LNCAP (cell line): ENCODE measurements around the gene L1CAM.

Experiments used
- TF ChIP-seq, protein P1 (sequence below): fragments of 450-650 bp; IDR thresholded peaks from 2 replicates; pipeline ENCODE4 v1.5.1; 2017; ENCODE audit warnings: mild to moderate bottlenecking

Gene L1CAM

DNA sequence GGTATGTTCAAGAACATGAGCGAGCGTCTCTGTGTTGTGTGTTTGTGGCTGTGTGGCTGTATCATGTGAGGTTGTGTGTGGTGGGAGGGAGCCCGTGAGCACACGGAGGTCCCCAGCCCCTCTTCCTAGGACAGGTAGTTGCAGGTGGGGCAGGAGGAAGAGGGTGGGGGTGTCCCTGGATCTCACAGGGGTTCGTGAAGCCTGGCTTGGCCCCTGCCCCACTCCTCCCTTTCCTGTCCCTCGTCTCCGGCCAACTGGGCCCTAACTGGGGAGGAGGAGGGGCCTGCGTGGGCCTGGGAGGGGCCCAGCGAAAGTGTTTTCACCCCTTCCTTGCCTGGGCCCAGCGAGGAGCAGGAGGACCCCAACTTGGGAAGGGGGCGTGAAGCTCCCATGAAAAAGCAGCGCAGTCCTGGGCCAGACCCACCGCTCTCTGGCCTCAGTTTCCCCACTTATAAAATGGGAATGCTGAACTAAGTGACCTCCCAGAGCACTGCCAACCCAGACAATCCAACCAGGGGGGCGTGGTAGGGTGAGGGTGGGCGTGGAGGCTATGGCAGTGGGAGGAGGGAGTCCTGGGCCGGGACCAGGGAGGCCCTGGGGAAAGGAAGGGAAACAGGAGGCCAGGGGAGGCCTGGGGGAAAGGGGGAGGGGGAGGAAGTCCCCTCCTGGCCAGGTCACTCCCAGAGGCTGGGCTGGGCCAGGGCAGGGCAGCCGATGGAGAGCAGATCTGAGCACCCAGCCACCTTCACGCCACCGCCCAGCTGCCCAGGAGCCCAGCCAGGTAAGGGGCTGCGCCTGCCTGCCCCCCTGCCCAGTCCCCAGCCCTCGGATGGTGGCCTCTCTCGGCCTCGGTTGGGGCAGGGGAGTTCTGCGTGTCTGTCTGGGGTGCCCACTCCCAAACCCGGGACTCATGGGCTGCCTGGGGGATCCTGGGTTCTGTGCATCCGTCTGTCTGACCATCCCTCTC lies 18.3 kb upstream of the L1CAM start, which contains the start of gene AVPR2:
TSS of gene AVPR2 (plus strand) at position 683 of the 967 bp plus-strand sequence. CDS start 473 bp downstream, outside the sequence.
- TF ChIP-seq, protein P1, sequence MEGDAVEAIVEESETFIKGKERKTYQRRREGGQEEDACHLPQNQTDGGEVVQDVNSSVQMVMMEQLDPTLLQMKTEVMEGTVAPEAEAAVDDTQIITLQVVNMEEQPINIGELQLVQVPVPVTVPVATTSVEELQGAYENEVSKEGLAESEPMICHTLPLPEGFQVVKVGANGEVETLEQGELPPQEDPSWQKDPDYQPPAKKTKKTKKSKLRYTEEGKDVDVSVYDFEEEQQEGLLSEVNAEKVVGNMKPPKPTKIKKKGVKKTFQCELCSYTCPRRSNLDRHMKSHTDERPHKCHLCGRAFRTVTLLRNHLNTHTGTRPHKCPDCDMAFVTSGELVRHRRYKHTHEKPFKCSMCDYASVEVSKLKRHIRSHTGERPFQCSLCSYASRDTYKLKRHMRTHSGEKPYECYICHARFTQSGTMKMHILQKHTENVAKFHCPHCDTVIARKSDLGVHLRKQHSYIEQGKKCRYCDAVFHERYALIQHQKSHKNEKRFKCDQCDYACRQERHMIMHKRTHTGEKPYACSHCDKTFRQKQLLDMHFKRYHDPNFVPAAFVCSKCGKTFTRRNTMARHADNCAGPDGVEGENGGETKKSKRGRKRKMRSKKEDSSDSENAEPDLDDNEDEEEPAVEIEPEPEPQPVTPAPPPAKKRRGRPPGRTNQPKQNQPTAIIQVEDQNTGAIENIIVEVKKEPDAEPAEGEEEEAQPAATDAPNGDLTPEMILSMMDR = no peak

DNA sequence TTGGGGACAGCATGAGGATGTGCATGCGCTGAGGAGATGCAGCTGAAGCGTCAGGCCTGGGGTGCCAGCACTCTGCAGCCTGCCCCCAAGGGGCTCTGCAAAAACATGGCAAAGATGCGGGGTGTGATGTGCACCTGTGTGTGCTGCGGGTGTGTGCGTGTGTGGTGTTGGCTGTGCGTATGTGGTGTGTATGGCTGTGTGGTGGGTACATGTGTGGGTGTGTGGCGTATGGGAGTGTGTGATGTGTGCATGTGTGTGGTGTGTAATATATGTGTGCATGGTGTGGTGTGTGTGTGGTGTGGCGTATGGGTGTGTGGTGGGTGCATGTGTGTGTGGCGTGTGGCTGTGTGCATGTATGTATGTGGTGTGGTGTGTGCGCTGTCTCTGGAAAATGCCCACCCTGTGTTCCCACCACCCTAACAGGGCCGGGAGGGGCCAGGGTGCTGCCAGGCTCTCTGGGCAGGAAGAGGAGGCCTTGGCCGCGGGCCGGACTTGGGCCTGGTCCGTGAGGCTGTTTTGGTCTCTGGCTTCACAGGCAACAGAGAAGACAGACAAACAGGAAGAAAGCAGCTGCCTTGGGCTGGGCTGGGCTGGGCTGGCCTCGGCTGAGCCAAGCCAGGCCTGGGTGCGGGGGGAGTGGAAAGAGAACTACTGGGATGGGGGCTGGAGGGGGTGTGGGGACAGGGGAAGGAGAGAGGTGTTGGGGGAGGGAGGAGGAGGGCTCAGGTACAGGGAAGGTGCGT lies 17.4 kb upstream of the L1CAM start:
- TF ChIP-seq, protein P1 = no peak

DNA sequence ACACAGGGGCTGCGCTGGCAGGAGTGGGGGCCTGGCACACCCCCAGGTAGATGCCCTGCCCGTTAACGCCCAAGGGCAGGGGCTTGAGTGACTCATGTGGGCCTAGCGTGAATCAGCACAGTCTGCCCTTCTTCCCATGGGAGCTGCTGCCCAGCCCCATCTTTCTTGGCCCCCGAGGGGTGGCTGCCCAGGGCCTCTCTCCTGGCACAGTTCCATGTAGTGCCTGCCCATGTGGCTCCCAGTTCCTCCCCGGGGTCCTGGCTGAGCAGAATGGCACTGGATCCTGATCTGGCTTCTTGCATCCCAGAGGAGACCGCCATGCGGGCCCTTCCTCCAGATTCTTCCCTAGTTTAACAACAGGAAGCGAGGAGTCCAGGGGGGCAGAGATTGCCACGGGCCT lies 16.4 kb upstream of the L1CAM start:
- TF ChIP-seq, protein P1 = no peak

DNA sequence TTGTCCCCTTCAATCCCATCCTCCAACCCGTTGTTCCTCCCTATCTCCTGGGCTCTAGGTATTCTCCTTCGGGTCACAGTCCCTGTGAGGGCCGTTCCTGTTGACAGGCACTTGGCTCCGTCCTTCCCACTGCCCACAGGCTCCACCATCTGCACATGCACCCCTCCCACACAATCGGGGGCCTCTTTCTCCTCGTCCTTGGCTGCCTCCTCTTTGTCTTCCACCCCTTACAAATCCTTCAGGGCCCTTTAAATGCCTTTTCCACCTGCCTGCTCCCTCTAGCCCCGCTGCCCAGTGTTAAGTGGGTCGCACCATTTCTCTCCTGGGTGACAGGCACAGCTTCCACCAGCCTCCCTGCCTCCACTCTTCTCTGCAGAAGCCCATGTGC lies 15.8 kb upstream of the L1CAM start:
- TF ChIP-seq, protein P1 = no peak

DNA sequence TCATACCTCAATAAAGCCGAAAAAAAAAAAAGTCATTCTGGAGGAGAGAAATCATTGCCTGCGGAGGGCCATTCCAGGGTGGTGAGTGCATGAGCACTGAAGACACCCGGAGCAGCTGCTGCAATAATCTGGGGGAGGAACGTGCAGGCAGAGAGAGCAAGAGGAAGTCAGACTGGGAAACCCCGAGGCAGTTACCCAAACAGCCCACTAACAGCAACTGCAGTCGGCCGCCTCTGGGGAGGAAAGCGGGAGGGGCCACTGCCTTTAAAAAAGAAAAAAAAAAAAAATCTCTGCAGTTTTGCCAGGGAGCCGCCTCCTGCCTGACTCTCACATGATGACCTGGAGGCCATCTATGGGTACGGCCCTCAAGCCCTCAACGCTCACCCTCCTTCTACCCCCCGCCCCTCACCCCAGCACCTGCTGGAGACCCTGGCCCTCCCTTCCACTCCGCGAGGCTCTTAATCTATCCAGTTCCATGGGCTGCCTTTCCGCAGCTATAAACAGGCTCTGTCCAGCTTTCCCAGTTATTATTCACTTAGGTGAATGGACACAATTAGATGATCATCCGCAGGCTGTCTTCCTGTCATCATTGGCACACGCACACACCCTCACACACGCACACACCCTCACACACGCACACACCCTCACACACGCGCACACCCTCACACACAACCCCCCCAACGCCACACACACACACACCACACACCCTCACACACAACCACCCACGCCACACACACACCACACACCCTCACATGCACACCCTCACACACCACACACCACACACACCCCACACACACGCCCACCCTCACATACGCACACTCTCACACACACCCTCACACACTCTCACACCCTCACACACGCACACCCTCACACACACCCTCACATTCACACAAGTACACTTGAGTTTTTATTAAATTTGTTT lies 15.1 kb upstream of the L1CAM start:
- TF ChIP-seq, protein P1 = no peak

DNA sequence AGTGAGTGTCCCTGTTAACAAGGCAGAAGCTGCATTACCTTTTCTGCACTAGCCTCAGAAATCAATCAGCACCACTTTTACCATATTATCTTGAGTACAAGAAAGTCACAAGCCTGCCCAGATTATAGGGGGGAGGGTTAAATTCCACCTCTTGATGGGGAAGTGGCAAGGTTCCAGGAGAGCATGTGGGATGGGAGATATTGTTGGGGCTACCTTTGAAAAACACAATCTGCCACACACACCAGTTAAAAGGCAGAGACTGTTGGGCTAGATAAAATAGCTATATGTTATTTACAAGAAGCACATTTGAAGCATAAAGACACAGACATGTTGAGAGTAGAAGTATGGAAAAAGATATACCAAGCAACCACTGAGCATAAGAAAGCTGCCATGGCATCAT lies 11.9 kb upstream of the L1CAM start:
- TF ChIP-seq, protein P1 = no peak

DNA sequence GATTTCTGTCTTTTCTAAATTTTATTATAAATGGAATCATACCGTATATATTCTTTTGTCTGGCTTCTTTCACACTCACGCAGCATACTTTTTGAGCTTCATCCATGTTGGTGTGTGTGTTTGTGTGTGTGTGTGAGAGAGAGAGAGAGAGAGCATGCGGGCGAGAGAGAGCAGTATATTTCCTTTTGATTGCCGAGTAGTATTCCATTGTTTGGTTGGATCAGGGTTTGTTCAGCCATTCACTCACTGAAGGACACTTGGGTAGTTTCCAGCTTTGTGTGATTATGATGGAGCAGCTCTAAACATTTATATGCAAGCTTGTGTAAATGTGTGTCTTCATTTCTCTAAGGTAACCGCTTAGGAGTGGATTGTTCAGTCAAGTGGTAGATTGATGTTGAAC lies 3.1 kb upstream of the L1CAM start:
- TF ChIP-seq, protein P1 = no peak
